HEK293T (cell line): Measurements from ENCODE around the gene COLGALT1.

Experiments used
- CTBP1 ChIP-seq: fragments of 450-650 bp; IDR thresholded peaks from 2 replicates; pipeline ENCODE4 v1.6.1; 2016; ENCODE audit warnings: borderline replicate concordance
- FOXA1 ChIP-seq: fragments of 450-650 bp; IDR thresholded peaks from 2 replicates; pipeline ENCODE4 v1.6.1; 2016; ENCODE audit warnings: mild to moderate bottlenecking
- FOXM1 ChIP-seq: fragments of 450-650 bp; IDR thresholded peaks from 2 replicates; pipeline ENCODE4 v1.6.1; 2017; ENCODE audit warnings: mild to moderate bottlenecking, borderline replicate concordance
- L3MBTL2 ChIP-seq: fragments of 450-650 bp; conservative IDR thresholded peaks from 2 replicates; pipeline ENCODE4 v1.6.1; 2016; ENCODE audit warnings: mild to moderate bottlenecking
- SP1 ChIP-seq: fragments of 450-650 bp; IDR thresholded peaks from 2 replicates; pipeline ENCODE4 v1.6.1; 2017
- TARDBP ChIP-seq: fragments of 450-650 bp; IDR thresholded peaks from 2 replicates; pipeline ENCODE4 v1.6.1; 2016

DNA sequence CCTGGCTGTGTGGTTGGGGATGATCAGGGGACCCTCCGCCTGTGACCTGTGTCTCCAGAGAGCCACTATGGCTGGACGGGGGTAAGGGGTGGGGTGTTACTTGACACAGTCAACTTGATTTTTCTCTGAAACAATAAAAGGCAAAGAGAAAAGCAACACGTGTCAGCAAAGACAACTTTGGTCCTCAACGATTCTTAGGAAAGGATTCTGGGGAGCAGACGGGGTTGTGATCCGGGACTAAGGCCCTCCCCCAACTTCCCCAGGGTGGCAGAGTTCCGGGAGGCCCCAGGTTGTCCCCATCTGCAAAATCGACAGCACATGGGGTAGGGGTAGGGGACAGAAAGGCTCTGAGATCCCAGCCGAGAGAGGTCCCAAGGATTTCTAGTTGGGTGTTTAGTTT, 46.2 kb downstream of the COLGALT1 start:
- TF ChIP-seq SP1 (no peak), L3MBTL2 (no peak), CTBP1 (no peak), FOXA1 (no peak), TARDBP (no peak), FOXM1 (no peak)
